Activated CD4-positive, alpha-beta T cell treated with anti-CD3 and anti-CD28 coated beads, Interleukin-2, amount 10 ng/mL, durations not matched to agents 7 days and 5 days (primary cell): Measurements from ENCODE around the gene DOCK10. TPM values are rescaled to one million over a fixed set of nuclear protein-coding genes. Genes with fewer than 3 reads are reported as not detected.

Experiments
- CTCF ChIA-PET: fragments of 350-600 bp; sonication (Branson Sonifier 250); formaldehyde crosslinking; loops from one replicate; lab custom pipeline; 2021; ENCODE audit warnings: antibody characterized with exemption; lab: Charles Lee
- POLR2A ChIA-PET: fragments of 350-600 bp; sonication (Branson Sonifier 250); formaldehyde crosslinking; loops from one replicate; lab custom pipeline; 2021; ENCODE audit warnings: antibody characterized with exemption; lab: Charles Lee
- DNase-seq: peaks from one replicate; pipeline ENCODE4 v3.0.0-alpha.2; 2020
- H3K27ac Mint-ChIP-seq: one replicate; pipeline ENCODE4 v1.8.0; 2021; ENCODE audit warnings: mild to moderate bottlenecking, moderate library complexity, mixed read lengths
- H3K27me3 Mint-ChIP-seq: one replicate; pipeline ENCODE4 v1.8.0; 2021; ENCODE audit warnings: mixed read lengths
- H3K36me3 Mint-ChIP-seq: one replicate; pipeline ENCODE4 v1.8.0; 2021; ENCODE audit warnings: low read depth, mixed read lengths
- H3K4me1 Mint-ChIP-seq: one replicate; pipeline ENCODE4 v1.8.0; 2021; ENCODE audit warnings: mixed read lengths
- H3K4me3 Mint-ChIP-seq: one replicate; pipeline ENCODE4 v1.8.0; 2021; ENCODE audit warnings: mild to moderate bottlenecking, moderate library complexity, mixed read lengths
- H3K9me3 Mint-ChIP-seq: one replicate; pipeline ENCODE4 v1.8.0; 2021; ENCODE audit warnings: mixed read lengths
- total RNA-seq, 2 experiments: library from RNA; stranded (reverse); gene quantifications; one replicate each; pipeline ENCODE4 v1.2.3, GENCODE V29; 2021

DOCK10 gene
- total RNA-seq, 2 experiments from 2014 or later: 269 to 281 TPM

- DNase-seq: no peak
- ChIA-PET CTCF (interaction anchor here (0.7 kb wide), 1 partner anchor 19 kb away, joined by 3 read pairs; no protein-coding TSS in a partner anchor), POLR2A (no interaction called here)
- no peak overlapping the region for H3K27ac Mint-ChIP-seq
- no peak overlapping the region for H3K4me3 Mint-ChIP-seq
- H3K27me3 Mint-ChIP-seq: no peaks in the 10 kb centered on the region
- H3K36me3 Mint-ChIP-seq: peaks cover 91% of the 10 kb centered on the region
- peaks cover 7% of the 10 kb centered on the region for H3K9me3 Mint-ChIP-seq
- H3K4me1 Mint-ChIP-seq: peaks cover 17% of the 10 kb centered on the region
These were observed 166.4 kb downstream of the DOCK10 start for GRCh38 chr2:224875841-224876240.

GRCh38 chr2:224875153-224875552 is 167.1 kb downstream of the DOCK10 start:
- DNase-seq: no peak
- H3K27ac Mint-ChIP-seq: no peak overlapping the region
- H3K36me3 Mint-ChIP-seq: peaks cover 91% of the 10 kb centered on the region
- H3K27me3 Mint-ChIP-seq: no peaks in the 10 kb centered on the region
- peaks cover 10% of the 10 kb centered on the region for H3K9me3 Mint-ChIP-seq
- ChIA-PET POLR2A (no interaction called here), CTCF (no interaction called here)
- H3K4me1 Mint-ChIP-seq: peaks cover 11% of the 10 kb centered on the region
- H3K4me3 Mint-ChIP-seq: no peak overlapping the region

GRCh38 chr2:224871813-224872212 is 170.5 kb downstream of the DOCK10 start:
- ChIA-PET POLR2A (no interaction called here), CTCF (interaction anchor here (0.8 kb wide), 1 partner anchor 20 kb away, joined by 3 read pairs; no protein-coding TSS in a partner anchor)
- Mint-ChIP-seq H3K27me3 (no peaks in the 10 kb centered on the region), H3K9me3 (peaks cover 10% of the 10 kb centered on the region), H3K4me3 (no peak overlapping the region), H3K27ac (peak overlapping the region; percentile 37), H3K36me3 (peaks cover 88% of the 10 kb centered on the region), H3K4me1 (peaks cover 7% of the 10 kb centered on the region)
- no peak for DNase-seq

GRCh38 chr2:224870341-224870740 is 171.9 kb downstream of the DOCK10 start:
- Mint-ChIP-seq H3K27me3 (no peaks in the 10 kb centered on the region), H3K9me3 (peaks cover 10% of the 10 kb centered on the region), H3K4me3 (no peak overlapping the region), H3K27ac (no peak overlapping the region), H3K36me3 (peaks cover 87% of the 10 kb centered on the region), H3K4me1 (no peaks in the 10 kb centered on the region)
- POLR2A ChIA-PET: no interaction called here
- CTCF ChIA-PET: no interaction called here
- no peak for DNase-seq

GRCh38 chr2:224869601-224870233 is 172.6 kb downstream of the DOCK10 start:
- H3K4me3 Mint-ChIP-seq: no peak overlapping the region
- no peak for DNase-seq
- H3K27ac Mint-ChIP-seq: peak overlapping the region; percentile 33
- no peaks in the 10 kb centered on the region for H3K4me1 Mint-ChIP-seq
- POLR2A ChIA-PET: no interaction called here
- peaks cover 10% of the 10 kb centered on the region for H3K9me3 Mint-ChIP-seq
- H3K36me3 Mint-ChIP-seq: peaks cover 87% of the 10 kb centered on the region
- no peaks in the 10 kb centered on the region for H3K27me3 Mint-ChIP-seq
- CTCF ChIA-PET: no interaction called here

GRCh38 chr2:224865016-224865415 is 177.3 kb downstream of the DOCK10 start:
- Mint-ChIP-seq H3K4me1 (peaks cover 3% of the 10 kb centered on the region), H3K4me3 (no peak overlapping the region), H3K9me3 (no peaks in the 10 kb centered on the region), H3K27me3 (no peaks in the 10 kb centered on the region), H3K27ac (peak overlapping the region; percentile 41), H3K36me3 (peaks cover 71% of the 10 kb centered on the region)
- DNase-seq: no peak
- ChIA-PET CTCF (no interaction called here), POLR2A (no interaction called here)

GRCh38 chr2:224861266-224861665 is 181.0 kb downstream of the DOCK10 start:
- no peaks in the 10 kb centered on the region for H3K9me3 Mint-ChIP-seq
- H3K4me3 Mint-ChIP-seq: no peak overlapping the region
- H3K4me1 Mint-ChIP-seq: peaks cover 3% of the 10 kb centered on the region
- H3K27me3 Mint-ChIP-seq: no peaks in the 10 kb centered on the region
- peak overlapping the region; percentile 73 for H3K27ac Mint-ChIP-seq
- POLR2A ChIA-PET: no interaction called here
- CTCF ChIA-PET: interaction anchor here (1.6 kb wide), 1 partner anchor 15 kb away, joined by 8 read pairs; no protein-coding TSS in a partner anchor
- DNase-seq: no peak
- peaks cover 71% of the 10 kb centered on the region for H3K36me3 Mint-ChIP-seq

GRCh38 chr2:224860786-224861185 is 181.5 kb downstream of the DOCK10 start:
- Mint-ChIP-seq H3K9me3 (no peaks in the 10 kb centered on the region), H3K27me3 (no peaks in the 10 kb centered on the region), H3K36me3 (peaks cover 71% of the 10 kb centered on the region), H3K27ac (peak overlapping the region; percentile 9), H3K4me1 (peaks cover 3% of the 10 kb centered on the region), H3K4me3 (no peak overlapping the region)
- ChIA-PET POLR2A (no interaction called here), CTCF (interaction anchor here (1.6 kb wide), 1 partner anchor 15 kb away, joined by 8 read pairs; no protein-coding TSS in a partner anchor)
- DNase-seq: no peak

GRCh38 chr2:224851811-224852210 is 190.5 kb downstream of the DOCK10 start:
- no peaks in the 10 kb centered on the region for H3K27me3 Mint-ChIP-seq
- no peak overlapping the region for H3K4me3 Mint-ChIP-seq
- ChIA-PET POLR2A (no interaction called here), CTCF (interaction anchor here (0.7 kb wide), 1 partner anchor 20 kb away, joined by 3 read pairs; no protein-coding TSS in a partner anchor)
- H3K4me1 Mint-ChIP-seq: peaks cover 3% of the 10 kb centered on the region
- H3K36me3 Mint-ChIP-seq: peaks cover 86% of the 10 kb centered on the region
- no peak for DNase-seq
- H3K27ac Mint-ChIP-seq: no peak overlapping the region
- no peaks in the 10 kb centered on the region for H3K9me3 Mint-ChIP-seq

- Mint-ChIP-seq H3K27ac (no peak overlapping the region), H3K4me1 (peaks cover 3% of the 10 kb centered on the region), H3K36me3 (peaks cover 85% of the 10 kb centered on the region), H3K27me3 (no peaks in the 10 kb centered on the region), H3K9me3 (no peaks in the 10 kb centered on the region), H3K4me3 (no peak overlapping the region)
- CTCF ChIA-PET: no interaction called here
- POLR2A ChIA-PET: no interaction called here
- no peak for DNase-seq
These were observed 192.2 kb downstream of the DOCK10 start for GRCh38 chr2:224850081-224850480.

GRCh38 chr2:224849264-224849663 is 193.0 kb downstream of the DOCK10 start:
- no peak for DNase-seq
- no peak overlapping the region for H3K4me3 Mint-ChIP-seq
- peaks cover 88% of the 10 kb centered on the region for H3K36me3 Mint-ChIP-seq
- no peaks in the 10 kb centered on the region for H3K9me3 Mint-ChIP-seq
- H3K4me1 Mint-ChIP-seq: peaks cover 3% of the 10 kb centered on the region
- no peaks in the 10 kb centered on the region for H3K27me3 Mint-ChIP-seq
- no peak overlapping the region for H3K27ac Mint-ChIP-seq
- CTCF ChIA-PET: interaction anchor here (1.2 kb wide), 1 partner anchor 12 kb away, joined by 3 read pairs; no protein-coding TSS in a partner anchor
- POLR2A ChIA-PET: no interaction called here

- POLR2A ChIA-PET: no interaction called here
- CTCF ChIA-PET: interaction anchor here (0.9 to 1.2 kb wide), 3 partner anchors 11 to 173 kb away, joined by 3 read pairs; no protein-coding TSS in a partner anchor
- no peaks in the 10 kb centered on the region for H3K27me3 Mint-ChIP-seq
- H3K4me1 Mint-ChIP-seq: peaks cover 3% of the 10 kb centered on the region
- no peak overlapping the region for H3K4me3 Mint-ChIP-seq
- peaks cover 90% of the 10 kb centered on the region for H3K36me3 Mint-ChIP-seq
- H3K9me3 Mint-ChIP-seq: no peaks in the 10 kb centered on the region
- DNase-seq: no peak
- H3K27ac Mint-ChIP-seq: no peak overlapping the region
These were observed 194.1 kb downstream of the DOCK10 start for GRCh38 chr2:224847961-224848850.

- H3K27me3 Mint-ChIP-seq: no peaks in the 10 kb centered on the region
- peaks cover 3% of the 10 kb centered on the region for H3K4me1 Mint-ChIP-seq
- H3K4me3 Mint-ChIP-seq: no peak overlapping the region
- no peak overlapping the region for H3K27ac Mint-ChIP-seq
- DNase-seq: no peak
- POLR2A ChIA-PET: no interaction called here
- CTCF ChIA-PET: interaction anchor here (1.0 kb wide), 1 partner anchor 48 kb away, joined by 3 read pairs; no protein-coding TSS in a partner anchor
- peaks cover 91% of the 10 kb centered on the region for H3K36me3 Mint-ChIP-seq
- H3K9me3 Mint-ChIP-seq: no peaks in the 10 kb centered on the region
These were observed 194.9 kb downstream of the DOCK10 start for GRCh38 chr2:224847381-224847780.
